Bronchial epithelial cell (primary cell): ENCODE results near the gene LRP5. TPM values are rescaled to one million over a fixed set of nuclear protein-coding genes. Genes with fewer than 3 reads are reported as not detected.
"Not testable (repeated sequence)": the region's sequence is repeated elsewhere in the genome, so short reads cannot be mapped to it uniquely, and the experiment has no call there.

Experiments
- DNase-seq: peaks from one replicate; pipeline ENCODE4 v3.0.0-alpha.2; 2010; ENCODE audit warnings: low read depth
- FAIRE-seq: peaks from 2 replicates; lab custom pipeline; 2011; peaks lifted over from hg19 to GRCh38; lab: Jason Lieb, UNC
- H3K27me3 ChIP-seq: 2 replicates; pipeline ENCODE4 v1.5.1; 2011; ENCODE audit warnings: low read length; ENCODE audit not compliant: control insufficient read depth, insufficient read depth
- H3K36me3 ChIP-seq: 2 replicates; pipeline ENCODE4 v1.5.1; 2011; ENCODE audit warnings: low read length; ENCODE audit not compliant: control insufficient read depth, insufficient read depth
- H3K4me3 ChIP-seq: 2 replicates; pipeline ENCODE4 v1.5.1; 2011; ENCODE audit warnings: mild to moderate bottlenecking, low read depth, low read length, control low read depth
- total RNA-seq: library from RNA; depleted of rRNA; stranded (reverse); fragments of >200 nt; gene quantifications from 2 replicates; pipeline ENCODE4 v1.2.1, GENCODE V29; 2014
- TF ChIP-seq, protein P1 (sequence below): IDR thresholded peaks from 2 replicates; pipeline ENCODE4 v1.5.1; 2011; ENCODE audit warnings: mild to moderate bottlenecking, moderate library complexity, low read length, control low read depth, inconsistent platforms; ENCODE audit not compliant: insufficient read depth, severe bottlenecking

Gene LRP5
- total RNA-seq, 1 donor from 2014 or later, result 21.6 TPM

DNA sequence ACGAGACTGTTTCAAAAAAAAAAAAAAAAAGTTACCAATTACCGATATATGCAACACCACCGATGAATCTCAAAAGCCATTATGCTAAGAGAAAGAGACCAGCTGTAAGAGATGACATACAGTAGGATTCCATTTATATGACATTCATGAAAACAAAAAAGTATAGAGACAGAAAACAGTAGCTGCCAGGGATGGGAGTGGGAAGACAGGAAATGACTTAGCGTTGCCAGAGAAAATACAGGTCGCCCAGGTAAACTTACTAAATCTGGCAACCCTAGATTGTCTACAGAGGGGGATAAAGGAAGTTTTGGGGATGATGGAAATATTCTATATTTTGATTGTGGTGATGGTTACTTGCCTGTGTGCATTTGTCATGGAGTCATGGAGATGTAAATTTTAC, 32.7 kb upstream of the LRP5 start:
- Histone ChIP-seq H3K27me3 (no peaks in the 10 kb centered on the region), H3K36me3 (no peaks in the 10 kb centered on the region), H3K4me3 (no peak overlapping the region)
- TF ChIP-seq, protein P1, sequence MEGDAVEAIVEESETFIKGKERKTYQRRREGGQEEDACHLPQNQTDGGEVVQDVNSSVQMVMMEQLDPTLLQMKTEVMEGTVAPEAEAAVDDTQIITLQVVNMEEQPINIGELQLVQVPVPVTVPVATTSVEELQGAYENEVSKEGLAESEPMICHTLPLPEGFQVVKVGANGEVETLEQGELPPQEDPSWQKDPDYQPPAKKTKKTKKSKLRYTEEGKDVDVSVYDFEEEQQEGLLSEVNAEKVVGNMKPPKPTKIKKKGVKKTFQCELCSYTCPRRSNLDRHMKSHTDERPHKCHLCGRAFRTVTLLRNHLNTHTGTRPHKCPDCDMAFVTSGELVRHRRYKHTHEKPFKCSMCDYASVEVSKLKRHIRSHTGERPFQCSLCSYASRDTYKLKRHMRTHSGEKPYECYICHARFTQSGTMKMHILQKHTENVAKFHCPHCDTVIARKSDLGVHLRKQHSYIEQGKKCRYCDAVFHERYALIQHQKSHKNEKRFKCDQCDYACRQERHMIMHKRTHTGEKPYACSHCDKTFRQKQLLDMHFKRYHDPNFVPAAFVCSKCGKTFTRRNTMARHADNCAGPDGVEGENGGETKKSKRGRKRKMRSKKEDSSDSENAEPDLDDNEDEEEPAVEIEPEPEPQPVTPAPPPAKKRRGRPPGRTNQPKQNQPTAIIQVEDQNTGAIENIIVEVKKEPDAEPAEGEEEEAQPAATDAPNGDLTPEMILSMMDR, result no peak
- DNase-seq (peak; percentile 33), FAIRE-seq (no peak)

DNA sequence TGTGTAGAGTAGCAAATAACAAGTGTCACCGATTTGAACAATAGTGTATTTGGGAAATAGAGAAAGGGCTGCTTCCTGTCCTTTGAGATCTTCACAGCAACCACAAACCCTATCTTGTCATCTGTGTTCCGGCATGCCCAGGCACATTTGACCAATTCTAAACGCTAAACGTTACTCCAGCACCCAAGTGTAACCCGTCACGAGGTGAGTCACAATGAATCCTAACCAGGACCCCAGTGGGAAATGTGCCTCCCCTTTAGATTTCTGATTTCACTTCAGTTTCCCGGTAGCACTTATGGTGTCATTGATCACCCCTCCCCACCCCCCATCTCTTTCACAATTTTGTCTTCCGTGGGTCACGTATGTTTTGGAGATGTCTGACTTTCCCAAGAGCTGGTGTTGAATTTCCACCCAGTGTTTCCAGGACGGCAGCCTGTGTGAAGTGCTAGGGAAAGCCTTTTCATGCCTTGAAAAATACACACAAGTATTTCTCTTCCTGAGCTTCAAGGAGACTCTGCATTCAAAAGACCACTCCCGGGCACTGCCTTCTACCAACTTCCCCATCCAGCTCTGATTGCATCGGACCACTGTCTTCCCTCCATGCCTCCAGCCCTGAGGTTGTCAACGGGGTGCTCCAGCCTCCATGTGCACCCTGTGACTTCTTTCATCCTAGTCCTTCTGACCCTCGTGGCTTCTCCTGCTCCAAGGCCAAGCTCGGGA, 30.1 kb upstream of the LRP5 start:
- H3K27me3 ChIP-seq, result no peaks in the 10 kb centered on the region
- DNase-seq (peak; percentile 72), FAIRE-seq (no peak)
- H3K4me3 ChIP-seq, result no peak overlapping the region
- TF ChIP-seq, protein P1, result no peak
- no peaks in the 10 kb centered on the region for H3K36me3 ChIP-seq

DNA sequence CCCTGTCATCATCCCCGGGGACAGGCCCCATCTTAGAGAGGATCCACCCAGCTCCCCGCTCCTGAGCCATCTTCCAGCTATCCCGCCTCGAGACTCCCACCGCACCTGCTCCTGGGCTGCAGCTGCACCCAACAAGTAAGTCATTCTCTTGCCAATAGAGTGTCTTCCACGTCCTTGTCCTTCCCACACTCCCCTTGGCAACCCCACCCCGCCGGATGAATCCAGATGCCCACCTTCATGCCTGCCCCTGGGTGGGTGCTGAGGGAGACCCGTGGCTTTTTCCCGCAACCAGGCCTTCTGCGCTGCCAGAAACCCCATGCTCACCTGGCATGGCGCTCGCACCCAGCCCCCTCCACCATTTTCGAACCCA, 29.5 kb upstream of the LRP5 start:
- H3K27me3 ChIP-seq, result no peaks in the 10 kb centered on the region
- no peaks in the 10 kb centered on the region for H3K36me3 ChIP-seq
- DNase-seq, result no peak
- FAIRE-seq, result no peak
- no peak overlapping the region for H3K4me3 ChIP-seq
- TF ChIP-seq, protein P1, result no peak

DNA sequence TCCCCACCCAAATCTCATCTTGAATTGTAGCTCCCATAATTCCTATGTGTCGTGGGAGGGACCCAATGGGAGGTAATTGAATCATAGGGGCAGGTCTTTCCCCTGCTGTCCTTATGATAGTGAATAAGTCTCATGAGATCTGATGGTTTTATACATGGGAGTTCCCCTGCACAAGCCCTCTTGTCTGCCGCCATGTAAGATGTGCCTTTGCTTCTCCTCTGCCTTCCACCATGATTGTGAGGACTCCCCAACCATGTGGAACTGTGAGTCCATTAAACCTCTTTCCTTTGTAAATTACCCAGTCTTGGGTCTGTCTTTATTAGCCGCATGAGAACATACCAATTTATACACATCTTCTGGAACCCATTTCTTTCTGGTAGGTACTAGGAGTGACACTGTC, 27.8 kb upstream of the LRP5 start:
- FAIRE-seq, H3K27me3 ChIP-seq, DNase-seq, H3K4me3 ChIP-seq, H3K36me3 ChIP-seq: not testable (repeated sequence)

DNA sequence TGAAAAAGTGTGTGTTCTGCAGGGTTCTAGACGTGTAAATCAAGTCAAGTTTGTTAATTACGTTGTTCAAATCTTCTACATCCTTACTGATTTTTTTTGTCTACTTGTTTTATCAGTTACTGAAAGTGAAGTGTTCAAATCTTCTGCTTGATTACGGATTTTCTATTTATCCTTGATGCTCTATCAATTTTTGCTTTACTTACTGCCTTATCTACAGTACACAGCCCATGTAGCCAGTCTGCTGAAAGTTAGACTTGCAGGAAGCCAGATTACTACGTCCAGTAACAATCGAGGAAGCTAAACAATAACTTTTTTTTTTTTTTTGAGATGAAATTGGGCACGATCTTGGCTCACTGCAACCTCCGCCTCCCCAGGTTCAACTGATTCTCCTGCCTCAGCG, 25.0 kb upstream of the LRP5 start:
- H3K27me3 ChIP-seq, result no peaks in the 10 kb centered on the region
- FAIRE-seq, result no peak
- H3K4me3 ChIP-seq, result no peak overlapping the region
- TF ChIP-seq, protein P1, result no peak
- DNase-seq, result no peak
- no peaks in the 10 kb centered on the region for H3K36me3 ChIP-seq

DNA sequence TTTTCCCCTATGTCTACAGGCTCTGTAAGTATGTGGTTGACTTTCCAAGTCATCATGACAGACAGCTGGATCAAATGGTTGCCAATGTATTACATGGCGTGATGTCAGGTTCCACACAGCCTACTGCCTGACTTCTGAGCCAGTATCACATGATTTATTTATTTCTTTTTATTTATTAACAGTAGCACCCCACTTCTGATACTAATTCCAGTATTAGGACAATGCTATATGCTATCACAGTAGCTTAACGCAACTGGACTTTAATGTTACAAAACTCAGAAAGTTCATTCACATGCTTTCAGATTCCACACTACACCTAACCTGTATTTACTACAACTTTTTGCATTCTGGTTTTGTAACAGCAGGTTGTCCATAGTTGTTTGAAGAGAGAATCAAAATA, 22.9 kb upstream of the LRP5 start:
- no peak for FAIRE-seq
- DNase-seq, result no peak
- TF ChIP-seq, protein P1, result no peak
- Histone ChIP-seq H3K4me3 (no peak overlapping the region), H3K27me3 (no peaks in the 10 kb centered on the region), H3K36me3 (no peaks in the 10 kb centered on the region)
